Measurements from ENCODE around the gene YWHAQ. TPM values are rescaled to one million over a fixed set of nuclear protein-coding genes. Genes with fewer than 3 reads are reported as not detected.
A peak's percentile ranks its signal among the peaks of the same experiment; 100 is the strongest.
"Not testable (repeated sequence)": the region's sequence is repeated elsewhere in the genome, so short reads cannot be mapped to it uniquely, and the experiment has no call there.

Gene YWHAQ
- total and polyA plus RNA-seq, 3 experiments from 2014 or later, result 358 to 565 (median 560) TPM

DNA sequence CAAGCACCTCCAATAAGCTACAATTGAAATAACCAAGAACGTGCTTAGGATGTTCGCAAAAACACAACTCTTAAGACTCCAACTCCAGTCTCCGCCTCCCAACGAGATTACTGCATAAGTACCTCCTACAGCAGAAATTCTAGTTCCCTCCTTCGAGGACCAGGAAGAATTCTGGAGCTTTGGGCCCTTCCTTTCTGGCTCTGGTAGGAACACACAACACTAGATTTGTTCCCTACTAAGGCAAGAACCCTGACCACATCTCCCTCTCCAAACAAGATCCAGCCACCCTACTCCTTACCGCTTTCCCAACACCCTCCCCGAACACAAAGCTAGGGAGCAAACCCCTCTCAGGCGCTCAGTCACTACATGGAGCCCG, 75.9 kb downstream of the YWHAQ start:
- peak in 3 of 5 donors; percentile 3 to 32 (median 11) for DNase-seq
- Mint-ChIP-seq H3K4me3 (peak overlapping the region; percentile 93 to 98 (median 96)), H3K27me3 (no peaks in the 10 kb centered on the region), H3K4me1 (peaks cover 52 to 68% (median 65%) of the 10 kb centered on the region in 3 donors), H3K9me3 (no peaks in the 10 kb centered on the region), H3K36me3 (peaks cover 0 to 28% (median 0%) of the 10 kb centered on the region in 3 donors), H3K27ac (peak overlapping the region; percentile 82 to 99 (median 98))
- ChIA-PET POLR2A (interaction anchor here (0.8 to 2.8 kb wide), 7 partner anchors 53 to 893 kb away, joined by 4 to 38 read pairs (median 9); partner anchors contain the start of genes CPSF3, ITGB1BP1, ODC1 and TAF1B), CTCF (interaction anchor here (0.9 to 2.2 kb wide), 7 partner anchors 8 to 288 kb away, joined by 3 to 7 read pairs (median 6); partner anchors contain the start of genes TAF1B and YWHAQ)
- H3K27me3 ChIP-seq (ENCODE audit: insufficient read depth, low read length, poor library complexity, severe bottlenecking), result no peaks in the 10 kb centered on the region
- H3K4me1 ChIP-seq (ENCODE audit: insufficient read depth, low read length), result peaks cover 48% of the 10 kb centered on the region
- no peaks in the 10 kb centered on the region for H3K9me3 ChIP-seq (ENCODE audit: low read length)
- H3K27ac ChIP-seq (ENCODE audit: low read depth, low read length), result peak overlapping the region; percentile 95
- H3K4me3 ChIP-seq (ENCODE audit: low read length), result peak overlapping the region; percentile 97
- H3K36me3 ChIP-seq (ENCODE audit: insufficient read depth, low read length), result no peaks in the 10 kb centered on the region

DNA sequence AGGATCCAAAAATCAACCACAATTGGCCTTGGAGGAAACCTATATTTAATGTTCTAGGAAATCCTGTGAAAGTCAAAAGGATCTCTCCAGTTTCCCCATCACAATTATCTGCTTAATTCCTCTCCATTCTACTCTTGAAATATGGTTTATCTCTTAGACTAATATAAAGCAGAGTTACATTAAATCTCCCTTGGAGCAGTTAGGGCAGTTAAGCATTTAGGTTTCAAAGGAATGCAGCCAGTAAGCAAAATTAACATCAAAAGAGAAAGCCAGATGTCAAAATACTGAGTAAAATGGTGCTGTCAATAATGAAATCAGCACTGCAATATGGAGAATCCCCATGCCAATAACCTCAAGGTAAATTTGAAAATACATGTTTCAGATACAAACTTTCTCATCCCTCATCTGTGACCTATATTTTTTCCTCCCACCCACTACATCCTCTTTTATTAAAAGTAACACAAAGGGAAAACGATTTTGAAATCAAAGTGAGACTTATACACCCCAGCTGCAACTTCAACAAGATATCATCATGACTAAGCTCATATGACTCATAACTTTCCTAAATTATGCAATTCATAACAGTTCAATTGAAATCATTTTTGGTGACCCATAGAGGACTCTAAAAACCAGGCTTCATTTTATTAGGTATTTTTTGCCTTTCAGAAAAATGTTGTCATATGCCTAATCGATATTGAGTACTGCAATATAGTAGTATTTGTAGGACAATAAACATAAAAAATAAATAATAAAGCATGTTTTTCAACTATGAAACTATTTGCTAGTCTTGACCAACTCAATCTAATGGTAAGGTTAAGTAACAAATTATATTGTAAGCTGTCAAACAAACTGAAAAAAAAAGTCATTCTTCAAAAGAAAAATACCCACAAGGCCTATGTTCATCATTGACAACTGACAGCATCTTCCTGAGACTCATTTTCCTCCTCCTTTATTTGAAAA, 78.3 kb downstream of the YWHAQ start:
- Mint-ChIP-seq H3K27ac (peak overlapping the region; percentile 20 to 95 (median 64)), H3K4me1 (peaks cover 62 to 77% (median 76%) of the 10 kb centered on the region in 3 donors), H3K36me3 (peaks cover 0 to 20% (median 1%) of the 10 kb centered on the region in 3 donors), H3K4me3 (peak overlapping the region; percentile 19 to 96 (median 62)), H3K9me3 (no peaks in the 10 kb centered on the region), H3K27me3 (no peaks in the 10 kb centered on the region)
- H3K4me3 ChIP-seq (ENCODE audit: low read length), result no peak overlapping the region
- H3K9me3 ChIP-seq (ENCODE audit: low read length), result no peaks in the 10 kb centered on the region
- H3K36me3 ChIP-seq (ENCODE audit: insufficient read depth, low read length), result no peaks in the 10 kb centered on the region
- H3K4me1 ChIP-seq (ENCODE audit: insufficient read depth, low read length), result peaks cover 65% of the 10 kb centered on the region
- ChIA-PET POLR2A (no interaction called here), CTCF (no interaction called here)
- H3K27me3 ChIP-seq (ENCODE audit: insufficient read depth, low read length, poor library complexity, severe bottlenecking), result no peaks in the 10 kb centered on the region
- DNase-seq, result no peak
- peak overlapping the region; percentile 17 for H3K27ac ChIP-seq (ENCODE audit: low read depth, low read length)

DNA sequence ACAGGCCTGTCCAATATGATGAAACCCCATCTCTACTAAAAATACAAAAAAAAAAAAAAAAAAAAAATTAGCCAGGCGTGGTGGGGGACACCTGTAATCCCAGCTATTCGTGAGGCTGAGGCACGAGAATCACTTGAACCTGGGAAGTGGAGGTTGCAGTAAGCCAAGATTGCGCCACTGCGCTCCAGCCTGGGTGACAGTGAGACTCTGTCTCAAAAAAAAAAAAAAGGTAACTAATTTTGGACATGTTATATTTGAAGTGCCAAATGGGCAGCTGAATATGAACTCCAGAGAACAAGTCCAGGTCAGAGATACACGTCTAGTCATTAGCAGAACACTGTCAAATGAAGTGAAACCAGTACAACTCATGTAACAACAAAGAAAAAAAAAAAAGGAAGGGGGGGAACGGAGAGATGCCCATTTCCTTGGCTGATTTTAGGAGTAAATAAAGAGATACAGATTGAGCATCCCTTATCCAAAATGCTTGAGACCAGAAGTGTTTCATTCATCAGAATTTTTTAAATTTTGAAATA, 79.9 kb downstream of the YWHAQ start:
- DNase-seq; H3K9me3 ChIP-seq (ENCODE audit: low read length); H3K27me3 Mint-ChIP-seq; H3K4me3 ChIP-seq (ENCODE audit: low read length); POLR2A ChIA-PET; H3K27ac ChIP-seq (ENCODE audit: low read depth, low read length); H3K36me3 ChIP-seq (ENCODE audit: insufficient read depth, low read length); H3K27me3 ChIP-seq (ENCODE audit: insufficient read depth, low read length, poor library complexity, severe bottlenecking); H3K9me3 Mint-ChIP-seq: not testable (repeated sequence)
- peak overlapping the region in 1 of 7 donors; percentile 42 for H3K4me3 Mint-ChIP-seq
- peaks cover 61 to 78% (median 77%) of the 10 kb centered on the region in 3 donors for H3K4me1 Mint-ChIP-seq
- H3K36me3 Mint-ChIP-seq, result peaks cover 0 to 15% (median 1%) of the 10 kb centered on the region in 3 donors
- peak overlapping the region in 3 of 8 donors; percentile 24 to 84 (median 35) for H3K27ac Mint-ChIP-seq
- CTCF ChIA-PET, result interaction anchor here (1.4 kb wide), 1 partner anchor 249 kb away, joined by 3 read pairs; no protein-coding TSS in a partner anchor
- H3K4me1 ChIP-seq (ENCODE audit: insufficient read depth, low read length), result peaks cover 69% of the 10 kb centered on the region

DNA sequence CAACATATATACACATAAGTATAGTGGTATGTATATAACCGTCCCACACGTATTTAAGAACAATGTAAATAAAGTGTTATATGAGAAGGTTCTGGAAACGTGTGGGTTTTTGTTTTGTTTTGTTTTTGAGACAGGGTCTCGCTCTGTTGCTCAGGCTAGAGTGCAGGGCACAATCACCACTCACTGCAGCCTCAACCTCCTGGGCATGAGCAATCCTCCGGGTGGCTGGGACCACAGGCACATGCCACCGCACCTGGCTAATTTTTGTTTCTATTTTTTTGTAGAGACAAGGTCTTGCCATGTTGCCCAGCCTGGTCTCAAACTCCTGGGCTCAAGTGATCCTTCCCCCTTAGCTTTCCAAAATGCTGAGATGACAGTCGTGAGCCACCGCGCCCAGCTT, 81.4 kb downstream of the YWHAQ start:
- Mint-ChIP-seq H3K27ac (peak overlapping the region in 3 of 8 donors; percentile 12 to 64 (median 47)), H3K4me3 (no peak overlapping the region), H3K4me1 (peaks cover 60 to 81% (median 80%) of the 10 kb centered on the region in 3 donors), H3K27me3 (no peaks in the 10 kb centered on the region), H3K36me3 (peaks cover 0 to 8% (median 1%) of the 10 kb centered on the region in 3 donors), H3K9me3 (no peaks in the 10 kb centered on the region)
- Histone ChIP-seq H3K4me3 (ENCODE audit: low read length) (no peak overlapping the region), H3K27me3 (ENCODE audit: insufficient read depth, low read length, poor library complexity, severe bottlenecking) (no peaks in the 10 kb centered on the region), H3K4me1 (ENCODE audit: insufficient read depth, low read length) (peaks cover 66% of the 10 kb centered on the region), H3K27ac (ENCODE audit: low read depth, low read length) (no peak overlapping the region), H3K36me3 (ENCODE audit: insufficient read depth, low read length) (no peaks in the 10 kb centered on the region), H3K9me3 (ENCODE audit: low read length) (no peaks in the 10 kb centered on the region)
- CTCF ChIA-PET, result interaction anchor here (1.4 kb wide), 1 partner anchor 251 kb away, joined by 3 read pairs; no protein-coding TSS in a partner anchor
- no peak for DNase-seq
- POLR2A ChIA-PET, result no interaction called here

DNA sequence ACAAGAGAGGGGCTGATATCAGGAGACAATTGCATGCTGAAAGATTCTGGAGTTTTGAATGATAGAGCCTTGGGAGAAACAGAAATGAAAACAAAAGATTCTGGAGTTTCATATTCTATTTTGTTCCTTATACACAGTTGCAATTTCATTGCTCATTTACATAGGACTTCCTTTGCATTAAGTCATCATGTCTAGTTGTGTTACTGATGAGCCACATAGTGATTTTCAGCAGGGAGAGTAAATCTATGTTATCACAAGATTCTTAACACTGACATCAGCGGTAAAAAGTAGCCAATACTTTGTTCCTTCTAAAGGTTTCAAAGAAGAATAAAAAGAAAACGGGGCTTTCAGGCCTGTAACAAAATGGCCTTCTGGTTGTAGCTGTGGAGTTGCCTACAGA, 82.3 kb downstream of the YWHAQ start:
- H3K9me3 ChIP-seq (ENCODE audit: low read length), result no peaks in the 10 kb centered on the region
- no peak overlapping the region for H3K4me3 ChIP-seq (ENCODE audit: low read length)
- CTCF ChIA-PET, result no interaction called here
- peak overlapping the region; percentile 4 to 78 (median 40) for H3K4me3 Mint-ChIP-seq
- H3K27ac ChIP-seq (ENCODE audit: low read depth, low read length), result no peak overlapping the region
- peaks cover 0 to 9% (median 5%) of the 10 kb centered on the region in 3 donors for H3K36me3 Mint-ChIP-seq
- H3K9me3 Mint-ChIP-seq, result no peaks in the 10 kb centered on the region
- POLR2A ChIA-PET, result no interaction called here
- H3K36me3 ChIP-seq (ENCODE audit: insufficient read depth, low read length), result no peaks in the 10 kb centered on the region
- H3K27me3 Mint-ChIP-seq, result no peaks in the 10 kb centered on the region
- H3K27me3 ChIP-seq (ENCODE audit: insufficient read depth, low read length, poor library complexity, severe bottlenecking), result no peaks in the 10 kb centered on the region
- no peak for DNase-seq
- H3K27ac Mint-ChIP-seq, result peak overlapping the region in 7 of 8 donors; percentile 53 to 91 (median 86)
- peaks cover 61 to 80% (median 80%) of the 10 kb centered on the region in 3 donors for H3K4me1 Mint-ChIP-seq
- H3K4me1 ChIP-seq (ENCODE audit: insufficient read depth, low read length), result peaks cover 65% of the 10 kb centered on the region

DNA sequence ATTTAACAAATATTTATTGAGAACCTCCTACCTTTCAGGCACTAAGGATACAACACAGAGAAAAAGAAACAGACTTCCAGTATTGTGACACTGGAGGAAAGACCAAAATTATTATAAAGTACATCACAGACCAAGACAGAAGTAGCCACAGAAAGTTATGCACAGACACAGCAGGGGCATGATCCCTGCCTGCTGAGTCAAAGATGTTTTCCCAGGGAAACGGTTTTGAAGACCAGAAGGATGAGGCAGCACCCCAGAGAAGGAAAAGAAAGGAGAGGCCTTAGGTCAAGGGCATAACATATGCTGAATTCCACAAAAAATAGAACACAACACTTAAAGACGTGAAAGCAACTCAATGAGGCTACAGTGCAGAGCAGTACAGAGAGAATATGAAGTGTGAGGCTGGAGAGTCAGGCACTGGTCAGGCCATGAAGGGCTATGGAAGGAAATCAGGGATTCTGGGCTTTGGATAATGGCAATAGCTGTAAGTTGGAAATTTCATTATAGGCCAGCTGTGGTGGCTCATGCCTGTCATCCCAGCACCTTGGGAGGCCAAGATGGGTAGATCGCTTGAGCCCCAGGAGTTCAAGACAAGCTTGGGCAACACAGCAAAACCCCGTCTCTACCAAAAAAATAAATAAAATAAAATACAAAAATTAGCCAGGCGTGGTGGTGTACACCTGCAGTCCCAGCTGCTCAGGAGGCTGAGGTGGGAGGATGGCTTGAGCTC, 83.4 kb downstream of the YWHAQ start:
- Mint-ChIP-seq H3K4me1 (peaks cover 59 to 78% (median 77%) of the 10 kb centered on the region in 3 donors), H3K9me3 (no peaks in the 10 kb centered on the region), H3K27me3 (no peaks in the 10 kb centered on the region), H3K4me3 (peak overlapping the region in 2 of 7 donors; percentile 9 to 51), H3K27ac (peak overlapping the region in 6 of 8 donors; percentile 40 to 88 (median 62)), H3K36me3 (peaks cover 0 to 14% (median 6%) of the 10 kb centered on the region in 3 donors)
- DNase-seq, result no peak
- Histone ChIP-seq H3K4me3 (ENCODE audit: low read length) (no peak overlapping the region), H3K27ac (ENCODE audit: low read depth, low read length) (no peak overlapping the region), H3K4me1 (ENCODE audit: insufficient read depth, low read length) (peaks cover 57% of the 10 kb centered on the region), H3K36me3 (ENCODE audit: insufficient read depth, low read length) (no peaks in the 10 kb centered on the region), H3K27me3 (ENCODE audit: insufficient read depth, low read length, poor library complexity, severe bottlenecking) (no peaks in the 10 kb centered on the region), H3K9me3 (ENCODE audit: low read length) (no peaks in the 10 kb centered on the region)
- POLR2A ChIA-PET, result no interaction called here
- CTCF ChIA-PET, result no interaction called here

DNA sequence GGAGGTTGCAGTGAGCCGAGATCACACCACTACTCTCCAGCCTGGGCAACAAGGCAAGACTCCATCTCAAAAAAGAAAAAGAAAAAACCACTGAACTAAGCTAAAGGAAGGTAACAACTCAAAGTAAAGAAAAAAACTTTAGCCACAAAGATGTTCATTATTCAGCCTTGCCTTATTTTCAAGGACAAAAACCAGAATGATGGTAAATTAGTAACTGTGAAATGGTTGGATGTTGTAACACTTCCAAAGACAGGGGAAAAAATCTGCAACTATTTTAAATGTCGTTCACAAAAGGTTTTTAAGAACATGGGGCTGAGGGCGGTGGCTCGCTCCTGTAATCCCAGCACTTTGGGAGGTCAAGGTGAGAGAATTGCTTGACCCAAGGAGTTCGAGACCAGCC, 85.3 kb downstream of the YWHAQ start:
- ChIA-PET POLR2A (no interaction called here), CTCF (no interaction called here)
- no peaks in the 10 kb centered on the region for H3K27me3 ChIP-seq (ENCODE audit: insufficient read depth, low read length, poor library complexity, severe bottlenecking)
- peaks cover 6% of the 10 kb centered on the region for H3K36me3 ChIP-seq (ENCODE audit: insufficient read depth, low read length)
- no peak overlapping the region for H3K4me3 ChIP-seq (ENCODE audit: low read length)
- no peak overlapping the region for H3K4me3 Mint-ChIP-seq
- no peak for DNase-seq
- H3K9me3 Mint-ChIP-seq, result no peaks in the 10 kb centered on the region
- no peaks in the 10 kb centered on the region for H3K9me3 ChIP-seq (ENCODE audit: low read length)
- no peak overlapping the region for H3K27ac ChIP-seq (ENCODE audit: low read depth, low read length)
- peaks cover 47% of the 10 kb centered on the region for H3K4me1 ChIP-seq (ENCODE audit: insufficient read depth, low read length)
- H3K27ac Mint-ChIP-seq, result peak overlapping the region in 2 of 8 donors; percentile 23 to 36
- H3K36me3 Mint-ChIP-seq, result peaks cover 0 to 22% (median 10%) of the 10 kb centered on the region in 3 donors
- H3K4me1 Mint-ChIP-seq, result peaks cover 51 to 68% (median 63%) of the 10 kb centered on the region in 3 donors
- H3K27me3 Mint-ChIP-seq, result no peaks in the 10 kb centered on the region

Measured in CD8-positive, alpha-beta memory T cell (primary cell).